ENCODE measurements around the gene WDR48.

Gene WDR48

GRCh38 chr3:39051649-39052561 lies at the start of gene WDR48, which contains the start of gene SCN11A:
WDR48 (plus strand) TSS chr3:39052016; CDS start chr3:39052026, 10 bp downstream.
SCN11A (minus strand) TSS chr3:39051944; CDS start chr3:38950362, 101,582 bp downstream.
- peaks cover 21% of the 10 kb centered on the region for H3K4me1 Mint-ChIP-seq
- H3K9me3 Mint-ChIP-seq: no peaks in the 10 kb centered on the region
- H3K36me3 Mint-ChIP-seq: peaks cover 6% of the 10 kb centered on the region
- CTCF ChIA-PET: interaction anchor here (0.9 kb wide), 2 partner anchors 13 to 138 kb away, joined by 3 read pairs; no protein-coding TSS in a partner anchor
- DNase-seq: peak; percentile 97
- no peaks in the 10 kb centered on the region for H3K27me3 Mint-ChIP-seq
- peak within 1 kb of the TSS; percentile 96 for H3K27ac Mint-ChIP-seq
- peak within 1 kb of the TSS; percentile 94 for H3K4me3 Mint-ChIP-seq

DNA sequence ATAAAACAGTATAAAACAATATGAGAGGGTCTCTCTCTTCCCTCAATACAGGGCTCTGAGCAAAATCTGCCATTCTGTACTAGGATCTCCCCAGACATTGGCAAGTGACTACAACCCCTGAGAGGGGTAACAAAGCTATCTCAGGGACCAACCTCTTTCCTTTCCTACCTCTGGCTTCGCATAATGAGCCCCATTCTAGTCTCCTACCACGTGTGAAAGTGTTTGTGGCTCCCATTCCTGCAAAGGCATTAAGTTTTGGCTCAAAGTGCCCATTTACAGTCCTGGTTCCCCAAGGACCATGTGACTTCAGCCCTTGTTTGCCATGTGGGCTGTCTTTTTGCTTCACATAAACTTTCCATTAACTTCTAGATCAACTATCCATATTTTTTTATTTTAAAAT lies 46.5 kb upstream of the WDR48 start:
- Mint-ChIP-seq H3K4me1 (no peaks in the 10 kb centered on the region), H3K27ac (no peak overlapping the region), H3K4me3 (no peak overlapping the region), H3K36me3 (no peaks in the 10 kb centered on the region), H3K9me3 (no peaks in the 10 kb centered on the region), H3K27me3 (peaks cover 7% of the 10 kb centered on the region)
- CTCF ChIA-PET: no interaction called here
- DNase-seq: no peak

GRCh38 chr3:39011191-39011736 lies 40.6 kb upstream of the WDR48 start:
- DNase-seq: no peak
- no peaks in the 10 kb centered on the region for H3K9me3 Mint-ChIP-seq
- H3K4me3 Mint-ChIP-seq: no peak overlapping the region
- no peaks in the 10 kb centered on the region for H3K36me3 Mint-ChIP-seq
- no peak overlapping the region for H3K27ac Mint-ChIP-seq
- peaks cover 30% of the 10 kb centered on the region for H3K27me3 Mint-ChIP-seq
- CTCF ChIA-PET: interaction anchor here (3.2 kb wide), 1 partner anchor 11 kb away, joined by 19 read pairs; no protein-coding TSS in a partner anchor
- no peaks in the 10 kb centered on the region for H3K4me1 Mint-ChIP-seq

DNA sequence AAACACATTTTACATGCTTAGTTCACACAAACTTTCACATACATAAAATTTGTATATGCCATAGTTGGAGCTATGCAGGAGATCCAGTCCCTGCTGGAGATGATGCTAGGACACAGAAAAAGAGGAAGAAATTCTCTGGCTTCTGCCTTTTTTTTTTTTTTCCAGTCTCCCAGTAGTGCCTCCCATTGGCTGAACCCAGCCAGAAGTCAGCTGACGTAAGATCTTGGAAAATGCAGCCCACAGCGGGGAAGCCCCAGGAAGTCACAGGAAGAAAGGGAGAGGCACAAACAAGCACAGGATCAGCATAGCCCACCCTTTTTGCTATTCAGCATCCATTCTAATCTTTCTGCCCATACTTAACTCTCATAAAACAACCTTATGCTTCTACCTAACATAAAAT lies 38.5 kb upstream of the WDR48 start:
- H3K9me3 Mint-ChIP-seq: no peaks in the 10 kb centered on the region
- H3K4me1 Mint-ChIP-seq: no peaks in the 10 kb centered on the region
- no peak overlapping the region for H3K27ac Mint-ChIP-seq
- no peaks in the 10 kb centered on the region for H3K36me3 Mint-ChIP-seq
- H3K4me3 Mint-ChIP-seq: no peak overlapping the region
- DNase-seq: no peak
- CTCF ChIA-PET: no interaction called here
- peaks cover 31% of the 10 kb centered on the region for H3K27me3 Mint-ChIP-seq

GRCh38 chr3:39013921-39014509 lies 37.8 kb upstream of the WDR48 start:
- Mint-ChIP-seq H3K36me3 (no peaks in the 10 kb centered on the region), H3K27ac (no peak overlapping the region), H3K9me3 (no peaks in the 10 kb centered on the region), H3K4me3 (no peak overlapping the region), H3K27me3 (peaks cover 32% of the 10 kb centered on the region), H3K4me1 (no peaks in the 10 kb centered on the region)
- no peak for DNase-seq
- CTCF ChIA-PET: no interaction called here

- Mint-ChIP-seq H3K4me1 (no peaks in the 10 kb centered on the region), H3K9me3 (no peaks in the 10 kb centered on the region), H3K36me3 (no peaks in the 10 kb centered on the region), H3K27ac (no peak overlapping the region), H3K27me3 (peaks cover 35% of the 10 kb centered on the region), H3K4me3 (no peak overlapping the region)
- CTCF ChIA-PET: no interaction called here
- DNase-seq: no peak
Measured at GRCh38 chr3:39015418-39015817, 36.4 kb upstream of the WDR48 start.

DNA sequence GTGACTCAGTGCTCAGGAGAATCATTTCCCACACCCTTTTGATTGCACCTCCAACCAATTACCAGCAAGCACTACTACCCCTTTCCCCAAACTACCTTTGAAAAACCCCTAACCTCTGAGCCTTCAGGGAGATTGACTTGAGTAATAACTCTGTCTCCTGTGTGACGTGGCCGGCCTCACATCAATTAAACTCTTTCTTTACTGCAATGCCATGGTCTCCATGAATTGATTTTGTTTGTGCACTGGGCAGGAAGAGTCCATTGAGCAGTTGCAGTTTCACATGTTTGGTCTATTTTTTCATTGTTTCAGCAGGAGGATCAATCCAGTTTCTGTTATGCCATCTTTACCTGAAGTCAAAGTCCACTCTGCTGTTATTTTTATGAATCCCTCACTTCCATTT lies 32.5 kb upstream of the WDR48 start:
- no peak overlapping the region for H3K27ac Mint-ChIP-seq
- CTCF ChIA-PET: no interaction called here
- no peaks in the 10 kb centered on the region for H3K9me3 Mint-ChIP-seq

GRCh38 chr3:39021029-39021428 lies 30.8 kb upstream of the WDR48 start:
- CTCF ChIA-PET: no interaction called here
- H3K4me3 Mint-ChIP-seq: no peak overlapping the region
- no peak overlapping the region for H3K27ac Mint-ChIP-seq
- H3K27me3 Mint-ChIP-seq: peaks cover 27% of the 10 kb centered on the region
- H3K36me3 Mint-ChIP-seq: no peaks in the 10 kb centered on the region
- H3K4me1 Mint-ChIP-seq: no peaks in the 10 kb centered on the region
- DNase-seq: no peak
- H3K9me3 Mint-ChIP-seq: no peaks in the 10 kb centered on the region

More for the DNA sequence above, 32.5 kb upstream of the WDR48 start:
- Mint-ChIP-seq H3K4me1 (no peaks in the 10 kb centered on the region), H3K27me3 (peaks cover 26% of the 10 kb centered on the region), H3K36me3 (no peaks in the 10 kb centered on the region), H3K4me3 (no peak overlapping the region)
- DNase-seq: no peak

DNA sequence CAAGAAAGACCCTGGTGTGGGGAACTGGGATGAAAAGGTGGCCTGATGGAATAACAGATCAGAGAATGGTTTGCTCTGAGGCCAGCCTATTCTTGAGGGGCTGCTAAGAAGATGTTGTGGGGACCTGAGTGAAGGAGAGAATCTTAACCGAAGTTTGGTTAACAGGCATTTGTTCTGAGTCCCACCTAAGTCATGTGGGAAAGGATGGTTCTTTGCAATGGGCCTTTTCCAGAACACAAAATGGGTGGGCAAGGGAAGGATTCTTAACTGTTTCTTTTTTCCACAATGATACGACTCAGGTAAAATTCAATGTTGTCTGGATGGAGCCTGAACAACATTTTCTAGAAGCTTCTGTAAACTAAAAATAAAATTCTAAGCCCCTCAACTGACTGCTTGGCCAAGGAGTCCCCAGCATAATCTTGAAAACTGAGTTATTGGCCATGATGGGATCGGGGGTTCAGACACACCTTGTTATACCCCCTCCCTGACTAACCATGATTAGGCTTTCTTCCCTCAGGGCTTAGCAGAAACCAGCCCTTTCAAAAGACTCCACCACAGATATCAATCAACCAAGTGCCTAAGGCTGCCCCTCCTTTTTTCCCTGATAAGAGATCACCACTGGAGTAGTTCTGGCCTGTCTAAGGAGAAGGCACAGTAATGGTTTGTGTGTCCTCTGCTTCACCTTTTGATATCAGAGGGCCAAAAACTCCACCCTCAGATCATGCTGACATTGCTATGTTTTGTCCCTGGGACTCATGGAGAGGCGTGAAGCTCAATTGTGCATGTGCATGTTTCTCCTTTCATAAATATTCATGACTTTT lies 30.1 kb upstream of the WDR48 start:
- Mint-ChIP-seq H3K36me3 (no peaks in the 10 kb centered on the region), H3K4me1 (no peaks in the 10 kb centered on the region), H3K9me3 (no peaks in the 10 kb centered on the region), H3K4me3 (no peak overlapping the region), H3K27me3 (peaks cover 32% of the 10 kb centered on the region), H3K27ac (no peak overlapping the region)
- CTCF ChIA-PET: interaction anchor here (0.6 to 0.8 kb wide), 2 partner anchors 21 to 390 kb away, joined by 3 to 4 read pairs; no protein-coding TSS in a partner anchor
- DNase-seq: no peak

- Mint-ChIP-seq H3K27ac (no peak overlapping the region), H3K36me3 (no peaks in the 10 kb centered on the region), H3K4me3 (no peak overlapping the region), H3K9me3 (no peaks in the 10 kb centered on the region), H3K4me1 (no peaks in the 10 kb centered on the region), H3K27me3 (peaks cover 36% of the 10 kb centered on the region)
- DNase-seq: no peak
- CTCF ChIA-PET: interaction anchor here (0.6 to 0.8 kb wide), 2 partner anchors 22 to 389 kb away, joined by 3 to 4 read pairs; no protein-coding TSS in a partner anchor
Measured at GRCh38 chr3:39022286-39022630, 29.6 kb upstream of the WDR48 start.

GRCh38 chr3:39024497-39024896 lies 27.3 kb upstream of the WDR48 start:
- Mint-ChIP-seq H3K36me3 (no peaks in the 10 kb centered on the region), H3K27me3 (peaks cover 37% of the 10 kb centered on the region), H3K9me3 (no peaks in the 10 kb centered on the region), H3K27ac (no peak overlapping the region), H3K4me3 (no peak overlapping the region), H3K4me1 (no peaks in the 10 kb centered on the region)
- DNase-seq: no peak
- CTCF ChIA-PET: no interaction called here

GRCh38 chr3:39025222-39025970 lies 26.4 kb upstream of the WDR48 start:
- CTCF ChIA-PET: interaction anchor here (1.5 kb wide), 1 partner anchor 25 kb away, joined by 6 read pairs; no protein-coding TSS in a partner anchor
- no peak overlapping the region for H3K27ac Mint-ChIP-seq

DNA sequence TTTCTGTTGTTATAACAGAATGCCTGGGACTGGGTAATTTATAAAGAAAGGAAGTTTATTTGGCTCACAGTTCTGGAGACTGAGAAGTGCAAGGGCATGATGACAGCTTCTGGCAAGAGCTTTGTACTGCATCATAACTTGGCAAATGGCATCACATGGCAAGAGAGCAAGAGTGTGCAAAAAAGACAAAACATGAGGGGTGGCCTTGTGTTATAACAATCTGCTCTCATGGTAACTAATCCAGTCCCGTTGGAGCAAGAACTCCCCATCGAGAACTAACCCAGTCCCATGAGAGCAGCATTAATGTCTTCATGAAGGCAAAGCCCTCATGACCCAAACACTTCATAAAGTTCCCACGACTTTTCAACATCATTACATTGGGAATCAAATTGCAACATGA lies 23.3 kb upstream of the WDR48 start:
- no peaks in the 10 kb centered on the region for H3K36me3 Mint-ChIP-seq
- DNase-seq: no peak
- CTCF ChIA-PET: no interaction called here
- H3K9me3 Mint-ChIP-seq: no peaks in the 10 kb centered on the region
- H3K27ac Mint-ChIP-seq: no peak overlapping the region
- H3K4me3 Mint-ChIP-seq: no peak overlapping the region
- H3K27me3 Mint-ChIP-seq: peaks cover 29% of the 10 kb centered on the region
- H3K4me1 Mint-ChIP-seq: no peaks in the 10 kb centered on the region

More at GRCh38 chr3:39025222-39025970, 26.4 kb upstream of the WDR48 start:
- Mint-ChIP-seq H3K36me3 (no peaks in the 10 kb centered on the region), H3K27me3 (peaks cover 38% of the 10 kb centered on the region), H3K4me1 (no peaks in the 10 kb centered on the region), H3K4me3 (no peak overlapping the region), H3K9me3 (no peaks in the 10 kb centered on the region)
- DNase-seq: no peak

Measured in activated naive CD4-positive, alpha-beta T cell treated with anti-CD3 and anti-CD28 coated beads, Interleukin-2, amount 10 ng/mL, durations not matched to agents 7 days and 5 days (primary cell).